HepG2 (cell line): ENCODE results near the gene SEC11A. TPM values are rescaled to one million over a fixed set of nuclear protein-coding genes. Genes with fewer than 3 reads are reported as not detected.

ENCODE experiments used
- AGO2 ChIP-seq: fragments of 200-400 bp; formaldehyde crosslinking; optimal IDR thresholded peaks from 2 replicates; pipeline ENCODE3; 2017; ENCODE audit warnings: mild to moderate bottlenecking, low read depth, low read length, moderate library complexity
- GABPB1 ChIP-seq: IDR thresholded peaks from 2 replicates; pipeline ENCODE4 v1.6.1; 2016; ENCODE audit warnings: mild to moderate bottlenecking, missing genetic modification reagents, moderate library complexity, missing compliant biosample characterization
- MEIS2 ChIP-seq: sonication (generic); formaldehyde crosslinking; IDR thresholded peaks from 2 replicates; pipeline ENCODE4 v1.9.0; 2021; ENCODE audit warnings: mild to moderate bottlenecking, missing genetic modification reagents
- POLR2AphosphoS5 ChIP-seq: IDR thresholded peaks from 2 replicates; pipeline ENCODE4 v1.6.1; 2012; ENCODE audit warnings: low read depth, low read length
- RBFOX2 ChIP-seq: fragments of 200-400 bp; formaldehyde crosslinking; IDR thresholded peaks from 2 replicates; pipeline ENCODE4 v1.6.1; 2017; ENCODE audit warnings: low read depth, mild to moderate bottlenecking, low read length
- SKI ChIP-seq: fragments of 450-650 bp; IDR thresholded peaks from one replicate; pipeline ENCODE4 v1.6.1; 2018; ENCODE audit warnings: mild to moderate bottlenecking; ENCODE audit not compliant: partially characterized antibody
- SRY ChIP-seq: sonication (generic); formaldehyde crosslinking; IDR thresholded peaks from 2 replicates; pipeline ENCODE4 v1.8.0; 2022; ENCODE audit warnings: mild to moderate bottlenecking, missing genetic modification reagents
- WIZ ChIP-seq: sonication (generic); formaldehyde crosslinking; IDR thresholded peaks from 2 replicates; pipeline ENCODE4 v1.5.1; 2020; ENCODE audit warnings: mild to moderate bottlenecking, missing genetic modification reagents
- polyA plus RNA-seq, 8 experiments: library from polyadenylated mRNA; depleted of rRNA in 3 of 8; stranded (reverse) in 7 of 8; unstranded in 1 of 8; fragments of >200 nt; fragmentation: Illumina TruSeq in 4 of 8; extraction: Trizol in 4 of 8; gene quantifications; 2 replicates each; pipeline versions ENCODE4 v1.2.1 to v1.2.3, GENCODE V29; 2011 to 2016; ENCODE audit warnings: low read depth in 4 of 8, missing spikeins in 1 of 8, mixed read lengths in 1 of 8; ENCODE audit not compliant: insufficient read depth in 1 of 8
- total RNA-seq, 5 experiments: library from RNA; depleted of rRNA; stranded (reverse); fragments of >200 nt; fragmentation: Illumina TruSeq; extraction: Trizol; gene quantifications; 2 replicates each; pipeline ENCODE4 v1.2.3, GENCODE V29; 2016; ENCODE audit warnings: low read depth in 1 of 5
- TF ChIP-seq, protein P1 (sequence below): IDR thresholded peaks from 2 replicates; pipeline ENCODE4 v1.6.1; 2012; ENCODE audit warnings: inconsistent platforms
- TF ChIP-seq, protein P2 (sequence below): IDR thresholded peaks from 2 replicates; pipeline ENCODE4 v1.6.1; 2016; ENCODE audit warnings: low read depth
- TF ChIP-seq, protein P3 (sequence below): sonication (generic); formaldehyde crosslinking; IDR thresholded peaks from 2 replicates; pipeline ENCODE4 v1.5.0; 2020; ENCODE audit warnings: mild to moderate bottlenecking, missing genetic modification reagents, borderline replicate concordance
- TF ChIP-seq, protein P4 (sequence below): IDR thresholded peaks from 2 replicates; pipeline ENCODE4 v1.6.1; 2018; ENCODE audit warnings: missing genetic modification reagents
- TF ChIP-seq, protein P5 (sequence below): sonication (generic); formaldehyde crosslinking; IDR thresholded peaks from 2 replicates; pipeline ENCODE4 v1.8.1; 2022; ENCODE audit warnings: mild to moderate bottlenecking, missing genetic modification reagents
- TF ChIP-seq, protein P6 (sequence below): sonication (generic); formaldehyde crosslinking; IDR thresholded peaks from 2 replicates; pipeline ENCODE4 v1.5.0; 2020; ENCODE audit warnings: missing genetic modification reagents
- TF ChIP-seq, protein P7 (sequence below): sonication (generic); formaldehyde crosslinking; IDR thresholded peaks from 2 replicates; pipeline ENCODE4 v1.8.0; 2022; ENCODE audit warnings: missing genetic modification reagents, low read depth, mild to moderate bottlenecking, borderline replicate concordance
- TF ChIP-seq, protein P8 (sequence below): sonication (generic); formaldehyde crosslinking; IDR thresholded peaks from 2 replicates; pipeline ENCODE4 v1.8.1; 2023; ENCODE audit warnings: mild to moderate bottlenecking, moderate library complexity, missing genetic modification reagents

SEC11A gene
- total and polyA plus RNA-seq, 2 of the 13 experiments (the other 11 are each of a cell fraction or from before 2014, with no cell fraction given) = 141 to 230 TPM

DNA sequence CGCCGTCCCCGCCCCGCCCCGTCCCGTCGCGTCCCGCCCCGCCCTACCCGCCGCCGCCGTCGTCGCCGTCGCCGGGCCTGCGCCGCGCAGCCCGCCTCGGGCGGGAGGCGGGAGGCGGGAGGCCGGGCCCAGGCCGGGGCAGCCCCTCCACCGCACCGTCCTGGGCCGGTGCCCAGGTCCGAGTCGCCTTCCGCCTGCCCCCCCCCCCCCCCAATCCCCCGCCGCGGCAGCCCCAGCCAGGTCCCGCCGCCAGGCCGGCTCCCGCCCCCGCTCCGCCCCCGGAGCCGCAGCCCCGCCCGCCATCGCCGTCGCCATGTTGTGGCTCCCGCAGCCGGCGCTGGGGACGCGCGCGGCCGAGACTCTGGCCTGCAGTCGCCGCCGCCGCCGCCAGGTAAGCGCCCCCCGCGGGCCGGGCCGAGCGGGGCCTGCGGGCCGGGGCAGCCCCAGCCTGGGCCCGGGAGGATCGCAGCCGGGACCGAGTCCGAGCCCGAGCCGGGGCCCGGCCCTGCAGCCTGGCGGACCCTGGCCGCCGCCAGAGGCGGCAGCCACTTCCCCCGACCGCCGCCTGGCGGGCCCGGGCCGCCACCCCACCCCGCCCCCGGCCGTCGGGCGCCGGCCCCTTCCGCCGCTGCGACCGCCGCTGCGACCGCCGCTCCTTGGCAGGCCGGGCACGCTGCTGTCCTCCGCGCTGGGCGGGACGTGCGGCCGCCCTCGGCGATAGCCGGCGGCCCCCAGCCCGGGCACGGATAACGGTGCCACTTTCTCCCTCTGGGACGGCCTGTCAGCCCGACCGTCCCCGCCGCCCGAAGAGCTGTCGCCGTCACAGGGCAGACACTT lies 32.6 kb upstream of the SEC11A start, which contains the start of gene ZNF592 (continued):
- TF ChIP-seq, protein P1, sequence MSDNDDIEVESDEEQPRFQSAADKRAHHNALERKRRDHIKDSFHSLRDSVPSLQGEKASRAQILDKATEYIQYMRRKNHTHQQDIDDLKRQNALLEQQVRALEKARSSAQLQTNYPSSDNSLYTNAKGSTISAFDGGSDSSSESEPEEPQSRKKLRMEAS = peak; percentile 18; the same call in 1 of the 2 replicates
- TF ChIP-seq AGO2 (peak; percentile 46), GABPB1 (CRISPR knock-in tag) (peak; percentile 38; the same call in 1 of the 2 replicates), SKI (peak; percentile 88), SRY (CRISPR knock-in tag) (peak; percentile 38; the same call in 1 of the 2 replicates), MEIS2 (no peak; the same call in 1 of the 2 replicates), WIZ (CRISPR knock-in tag) (peak; percentile 45; the same call in 1 of the 2 replicates), RBFOX2 (peak; percentile 61), POLR2AphosphoS5 (no peak)
- TF ChIP-seq, protein P2, sequence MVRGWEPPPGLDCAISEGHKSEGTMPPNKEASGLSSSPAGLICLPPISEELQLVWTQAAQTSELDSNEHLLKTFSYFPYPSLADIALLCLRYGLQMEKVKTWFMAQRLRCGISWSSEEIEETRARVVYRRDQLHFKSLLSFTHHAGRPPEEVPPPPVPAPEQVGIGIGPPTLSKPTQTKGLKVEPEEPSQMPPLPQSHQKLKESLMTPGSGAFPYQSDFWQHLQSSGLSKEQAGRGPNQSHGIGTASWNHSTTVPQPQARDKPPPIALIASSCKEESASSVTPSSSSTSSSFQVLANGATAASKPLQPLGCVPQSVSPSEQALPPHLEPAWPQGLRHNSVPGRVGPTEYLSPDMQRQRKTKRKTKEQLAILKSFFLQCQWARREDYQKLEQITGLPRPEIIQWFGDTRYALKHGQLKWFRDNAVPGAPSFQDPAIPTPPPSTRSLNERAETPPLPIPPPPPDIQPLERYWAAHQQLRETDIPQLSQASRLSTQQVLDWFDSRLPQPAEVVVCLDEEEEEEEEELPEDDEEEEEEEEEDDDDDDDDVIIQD = no peak
- TF ChIP-seq, protein P3, sequence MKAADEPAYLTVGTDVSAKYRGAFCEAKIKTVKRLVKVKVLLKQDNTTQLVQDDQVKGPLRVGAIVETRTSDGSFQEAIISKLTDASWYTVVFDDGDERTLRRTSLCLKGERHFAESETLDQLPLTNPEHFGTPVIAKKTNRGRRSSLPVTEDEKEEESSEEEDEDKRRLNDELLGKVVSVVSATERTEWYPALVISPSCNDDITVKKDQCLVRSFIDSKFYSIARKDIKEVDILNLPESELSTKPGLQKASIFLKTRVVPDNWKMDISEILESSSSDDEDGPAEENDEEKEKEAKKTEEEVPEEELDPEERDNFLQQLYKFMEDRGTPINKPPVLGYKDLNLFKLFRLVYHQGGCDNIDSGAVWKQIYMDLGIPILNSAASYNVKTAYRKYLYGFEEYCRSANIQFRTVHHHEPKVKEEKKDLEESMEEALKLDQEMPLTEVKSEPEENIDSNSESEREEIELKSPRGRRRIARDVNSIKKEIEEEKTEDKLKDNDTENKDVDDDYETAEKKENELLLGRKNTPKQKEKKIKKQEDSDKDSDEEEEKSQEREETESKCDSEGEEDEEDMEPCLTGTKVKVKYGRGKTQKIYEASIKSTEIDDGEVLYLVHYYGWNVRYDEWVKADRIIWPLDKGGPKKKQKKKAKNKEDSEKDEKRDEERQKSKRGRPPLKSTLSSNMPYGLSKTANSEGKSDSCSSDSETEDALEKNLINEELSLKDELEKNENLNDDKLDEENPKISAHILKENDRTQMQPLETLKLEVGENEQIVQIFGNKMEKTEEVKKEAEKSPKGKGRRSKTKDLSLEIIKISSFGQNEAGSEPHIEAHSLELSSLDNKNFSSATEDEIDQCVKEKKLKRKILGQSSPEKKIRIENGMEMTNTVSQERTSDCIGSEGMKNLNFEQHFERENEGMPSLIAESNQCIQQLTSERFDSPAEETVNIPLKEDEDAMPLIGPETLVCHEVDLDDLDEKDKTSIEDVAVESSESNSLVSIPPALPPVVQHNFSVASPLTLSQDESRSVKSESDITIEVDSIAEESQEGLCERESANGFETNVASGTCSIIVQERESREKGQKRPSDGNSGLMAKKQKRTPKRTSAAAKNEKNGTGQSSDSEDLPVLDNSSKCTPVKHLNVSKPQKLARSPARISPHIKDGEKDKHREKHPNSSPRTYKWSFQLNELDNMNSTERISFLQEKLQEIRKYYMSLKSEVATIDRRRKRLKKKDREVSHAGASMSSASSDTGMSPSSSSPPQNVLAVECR (CRISPR knock-in tag) = no peak; the same call in 1 of the 2 replicates
- TF ChIP-seq, protein P4, sequence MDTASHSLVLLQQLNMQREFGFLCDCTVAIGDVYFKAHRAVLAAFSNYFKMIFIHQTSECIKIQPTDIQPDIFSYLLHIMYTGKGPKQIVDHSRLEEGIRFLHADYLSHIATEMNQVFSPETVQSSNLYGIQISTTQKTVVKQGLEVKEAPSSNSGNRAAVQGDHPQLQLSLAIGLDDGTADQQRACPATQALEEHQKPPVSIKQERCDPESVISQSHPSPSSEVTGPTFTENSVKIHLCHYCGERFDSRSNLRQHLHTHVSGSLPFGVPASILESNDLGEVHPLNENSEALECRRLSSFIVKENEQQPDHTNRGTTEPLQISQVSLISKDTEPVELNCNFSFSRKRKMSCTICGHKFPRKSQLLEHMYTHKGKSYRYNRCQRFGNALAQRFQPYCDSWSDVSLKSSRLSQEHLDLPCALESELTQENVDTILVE (CRISPR knock-in tag) = peak; percentile 11; the same call in 1 of the 2 replicates
- TF ChIP-seq, protein P5, sequence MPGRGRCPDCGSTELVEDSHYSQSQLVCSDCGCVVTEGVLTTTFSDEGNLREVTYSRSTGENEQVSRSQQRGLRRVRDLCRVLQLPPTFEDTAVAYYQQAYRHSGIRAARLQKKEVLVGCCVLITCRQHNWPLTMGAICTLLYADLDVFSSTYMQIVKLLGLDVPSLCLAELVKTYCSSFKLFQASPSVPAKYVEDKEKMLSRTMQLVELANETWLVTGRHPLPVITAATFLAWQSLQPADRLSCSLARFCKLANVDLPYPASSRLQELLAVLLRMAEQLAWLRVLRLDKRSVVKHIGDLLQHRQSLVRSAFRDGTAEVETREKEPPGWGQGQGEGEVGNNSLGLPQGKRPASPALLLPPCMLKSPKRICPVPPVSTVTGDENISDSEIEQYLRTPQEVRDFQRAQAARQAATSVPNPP (CRISPR knock-in tag) = no peak
- TF ChIP-seq, protein P6, sequence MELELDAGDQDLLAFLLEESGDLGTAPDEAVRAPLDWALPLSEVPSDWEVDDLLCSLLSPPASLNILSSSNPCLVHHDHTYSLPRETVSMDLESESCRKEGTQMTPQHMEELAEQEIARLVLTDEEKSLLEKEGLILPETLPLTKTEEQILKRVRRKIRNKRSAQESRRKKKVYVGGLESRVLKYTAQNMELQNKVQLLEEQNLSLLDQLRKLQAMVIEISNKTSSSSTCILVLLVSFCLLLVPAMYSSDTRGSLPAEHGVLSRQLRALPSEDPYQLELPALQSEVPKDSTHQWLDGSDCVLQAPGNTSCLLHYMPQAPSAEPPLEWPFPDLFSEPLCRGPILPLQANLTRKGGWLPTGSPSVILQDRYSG (CRISPR knock-in tag) = no peak
- TF ChIP-seq, protein P7, sequence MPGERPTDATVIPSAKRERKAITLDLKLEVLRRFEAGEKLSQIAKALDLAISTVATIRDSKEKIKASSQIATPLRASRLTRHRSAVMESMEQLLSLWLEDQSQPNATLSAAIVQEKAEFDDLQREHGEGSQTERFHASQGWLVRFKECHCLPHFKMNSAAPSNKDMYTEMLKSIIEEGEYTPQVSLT (CRISPR knock-in tag) = no peak
- TF ChIP-seq, protein P8, sequence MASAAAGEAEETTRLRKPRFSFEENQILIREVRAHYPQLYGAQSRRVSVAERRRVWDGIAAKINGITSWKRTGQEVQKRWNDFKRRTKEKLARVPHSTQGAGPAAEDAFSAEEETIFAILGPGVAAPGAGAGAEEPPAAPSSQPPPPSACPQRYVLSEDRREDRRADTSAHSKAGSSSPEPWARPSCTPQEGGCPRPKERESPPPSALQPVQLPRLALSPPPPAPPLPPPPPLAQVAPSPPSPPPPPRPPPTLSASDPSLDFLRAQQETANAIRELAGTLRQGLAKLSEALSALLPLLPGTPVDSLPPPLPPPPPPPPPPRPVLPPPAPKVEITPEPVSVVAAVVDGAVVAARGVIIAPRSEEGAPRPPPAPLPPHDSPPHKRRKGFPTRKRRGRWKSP (CRISPR knock-in tag) = no peak
